Iris pigment epithelial cell (primary cell): ENCODE measurements around the gene LRP6.
"Not testable (repeated sequence)": the region's sequence is repeated elsewhere in the genome, so short reads cannot be mapped to it uniquely, and the experiment has no call there.

Source experiments
- DNase-seq: peaks from one replicate; pipeline ENCODE4 v3.0.0-alpha.2; 2011; ENCODE audit warnings: low read depth

LRP6 gene

GRCh38 chr12:12265571-12266388 is 1.1 kb downstream of the LRP6 start:
- DNase-seq, result peak; percentile 63

- DNase-seq, result no peak
Observed at GRCh38 chr12:12265035-12265434, 1.8 kb downstream of the LRP6 start.

GRCh38 chr12:12263909-12264308 is 2.9 kb downstream of the LRP6 start:
- peak; percentile 33 for DNase-seq

GRCh38 chr12:12256291-12256757 is 10.5 kb downstream of the LRP6 start:
- DNase-seq, result not testable (repeated sequence)

GRCh38 chr12:12254553-12254952 is 12.3 kb downstream of the LRP6 start:
- no peak for DNase-seq

GRCh38 chr12:12249216-12250050 is 17.4 kb downstream of the LRP6 start:
- DNase-seq, result no peak

GRCh38 chr12:12247584-12247983 is 19.3 kb downstream of the LRP6 start:
- no peak for DNase-seq

GRCh38 chr12:12244341-12244740 is 22.5 kb downstream of the LRP6 start:
- DNase-seq, result no peak

- peak; percentile 24 for DNase-seq
Observed at GRCh38 chr12:12240662-12241340, 26.0 kb downstream of the LRP6 start.

GRCh38 chr12:12239127-12239526 is 27.7 kb downstream of the LRP6 start:
- no peak for DNase-seq

GRCh38 chr12:12238605-12239004 is 28.2 kb downstream of the LRP6 start:
- no peak for DNase-seq

GRCh38 chr12:12236896-12237295 is 29.9 kb downstream of the LRP6 start:
- no peak for DNase-seq

GRCh38 chr12:12230275-12230674 is 36.6 kb downstream of the LRP6 start:
- DNase-seq, result no peak

- peak; percentile 27 for DNase-seq
Observed at GRCh38 chr12:12229556-12230092, 37.2 kb downstream of the LRP6 start.

GRCh38 chr12:12228402-12228801 is 38.4 kb downstream of the LRP6 start:
- no peak for DNase-seq

GRCh38 chr12:12226187-12226586 is 40.7 kb downstream of the LRP6 start:
- peak; percentile 21 for DNase-seq

GRCh38 chr12:12224240-12224940 is 42.5 kb downstream of the LRP6 start:
- peak; percentile 81 for DNase-seq

GRCh38 chr12:12221560-12221959 is 45.3 kb downstream of the LRP6 start:
- DNase-seq, result no peak

GRCh38 chr12:12219664-12220063 is 47.2 kb downstream of the LRP6 start:
- no peak for DNase-seq

GRCh38 chr12:12217018-12217359 is 49.9 kb downstream of the LRP6 start:
- DNase-seq, result no peak

- no peak for DNase-seq
Observed at GRCh38 chr12:12216349-12217017, 50.4 kb downstream of the LRP6 start.
